ENCODE measurements around the gene KCNQ5.

Gene KCNQ5

GRCh38 chr6:72930556-72931132, 308.8 kb downstream of the KCNQ5 start:
- DNase-seq, result no peak

- no peak for DNase-seq
Measured at GRCh38 chr6:72931325-72931887, 309.5 kb downstream of the KCNQ5 start.

GRCh38 chr6:72933233-72933632, 311.4 kb downstream of the KCNQ5 start:
- DNase-seq, result no peak

GRCh38 chr6:72936766-72937559, 315.1 kb downstream of the KCNQ5 start:
- DNase-seq, result no peak

- DNase-seq, result no peak
Measured at GRCh38 chr6:72938104-72938503, 316.2 kb downstream of the KCNQ5 start.

GRCh38 chr6:72939004-72939403, 317.1 kb downstream of the KCNQ5 start:
- no peak for DNase-seq

GRCh38 chr6:72940265-72940664, 318.4 kb downstream of the KCNQ5 start:
- no peak for DNase-seq

GRCh38 chr6:72941263-72941662, 319.4 kb downstream of the KCNQ5 start:
- no peak for DNase-seq

GRCh38 chr6:72941751-72942150, 319.9 kb downstream of the KCNQ5 start:
- peak; percentile 91 for DNase-seq

- DNase-seq, result no peak
Measured at GRCh38 chr6:72943699-72944098, 321.8 kb downstream of the KCNQ5 start.

GRCh38 chr6:72944660-72945059, 322.8 kb downstream of the KCNQ5 start:
- DNase-seq, result no peak

- DNase-seq, result no peak
Measured at GRCh38 chr6:72946774-72947173, 324.9 kb downstream of the KCNQ5 start.

- no peak for DNase-seq
Measured at GRCh38 chr6:72947534-72947933, 325.7 kb downstream of the KCNQ5 start.

GRCh38 chr6:72948153-72948552, 326.3 kb downstream of the KCNQ5 start:
- DNase-seq, result no peak

- DNase-seq, result no peak
Measured at GRCh38 chr6:72950114-72950860, 328.4 kb downstream of the KCNQ5 start.

- DNase-seq, result peak; percentile 32
Measured at GRCh38 chr6:72952808-72953630, 331.2 kb downstream of the KCNQ5 start.

- DNase-seq, result no peak
Measured at GRCh38 chr6:72953971-72954381, 332.1 kb downstream of the KCNQ5 start.

GRCh38 chr6:72954716-72955115, 332.9 kb downstream of the KCNQ5 start:
- DNase-seq, result no peak

GRCh38 chr6:72955666-72956065, 333.8 kb downstream of the KCNQ5 start:
- DNase-seq, result no peak

GRCh38 chr6:72956272-72956671, 334.4 kb downstream of the KCNQ5 start:
- no peak for DNase-seq

- no peak for DNase-seq
Measured at GRCh38 chr6:72959821-72960220, 338.0 kb downstream of the KCNQ5 start.

GRCh38 chr6:72963946-72964345, 342.1 kb downstream of the KCNQ5 start:
- DNase-seq, result no peak
